ENCODE data around the gene TMEM131L. TPM values are rescaled to one million over a fixed set of nuclear protein-coding genes. Genes with fewer than 3 reads are reported as not detected.
A peak's percentile ranks its signal among the peaks of the same experiment; 100 is the strongest.

Gene TMEM131L
- polyA plus RNA-seq, 3 donors: 11.2 to 58.3 (median 26.0) TPM

DNA sequence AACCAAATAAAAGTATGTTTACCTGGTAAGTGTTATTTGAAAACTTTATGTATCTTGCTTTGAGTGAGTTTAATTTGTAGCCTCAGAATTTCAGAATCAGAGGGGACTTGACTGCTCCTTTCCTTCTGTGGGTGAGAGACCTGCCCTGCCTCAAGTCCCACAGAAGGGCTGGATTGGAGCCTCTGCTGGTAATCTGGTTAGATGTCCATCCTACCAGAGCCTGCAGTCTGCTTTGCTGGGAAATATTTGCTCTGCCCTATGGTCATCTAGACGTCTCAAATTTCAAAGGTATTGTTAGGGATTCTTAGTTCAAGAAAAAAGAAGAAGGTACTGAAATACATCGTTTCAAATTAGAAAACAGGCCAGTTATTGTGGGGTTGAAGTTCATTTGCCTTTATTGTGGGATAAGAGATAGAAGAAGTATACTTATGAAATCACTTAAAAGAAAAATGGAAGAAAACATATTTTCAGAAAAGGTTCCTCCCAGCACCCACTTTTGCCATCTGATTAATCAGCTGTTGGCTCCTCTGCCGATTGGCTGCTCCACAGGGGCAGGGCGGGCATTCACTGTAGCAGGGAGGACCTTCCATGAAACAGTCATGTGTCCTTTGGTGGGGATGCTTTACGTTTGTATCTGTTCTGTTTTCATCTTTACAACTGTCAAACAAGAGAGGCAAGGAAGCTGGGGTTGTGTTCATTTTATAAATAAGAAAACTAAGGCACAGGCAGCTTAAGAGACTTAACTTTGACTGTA is 144.6 kb downstream of the TMEM131L start:
- peaks cover 85 to 100% of the 10 kb centered on the region in 2 donors for H3K36me3 ChIP-seq (replicated peaks in 1 of 2; ENCODE audit: control insufficient read depth in 1 of 2, insufficient read depth in 2 of 2, low read length in 2 of 2)
- H3K27ac ChIP-seq (ENCODE audit: low read depth in 1 of 2, low read length in 2 of 2): no peak overlapping the region
- H3K79me2 ChIP-seq (ENCODE audit: insufficient read depth, low read length): no peaks in the 10 kb centered on the region
- no peaks in the 10 kb centered on the region for H3K4me1 ChIP-seq (ENCODE audit: control insufficient read depth in 1 of 2, insufficient read depth in 2 of 2, low read length in 2 of 2)
- no peaks in the 10 kb centered on the region for H3K27me3 ChIP-seq (ENCODE audit: control insufficient read depth in 2 of 2, insufficient read depth in 2 of 2, low read length in 2 of 2)
- Mint-ChIP-seq H3K36me3 (peaks cover 88 to 94% of the 10 kb centered on the region in 2 donors), H3K9me3 (peaks cover 6 to 13% (median 8%) of the 10 kb centered on the region in 7 donors), H3K4me3 (no peak overlapping the region), H3K27me3 (ENCODE audit: low read depth in 3 of 3) (peaks cover 0 to 4% (median 0%) of the 10 kb centered on the region in 3 donors), H3K27ac (peak overlapping the region in 1 of 7 donors; percentile 23), H3K4me1 (peaks cover 4% of the 10 kb centered on the region)
- peaks cover 0 to 4% of the 10 kb centered on the region in 2 donors for H3K9me3 ChIP-seq (replicated peaks in 1 of 2; ENCODE audit: control insufficient read depth in 1 of 2, insufficient read depth in 1 of 2, low read length in 2 of 2)
- no peak overlapping the region for H3K4me2 ChIP-seq (replicated peaks; ENCODE audit: extremely low read depth, low read length, poor library complexity, severe bottlenecking)
- DNase-seq: no peak
- no peak overlapping the region for H3K9ac ChIP-seq (ENCODE audit: insufficient read depth, low read length, poor library complexity, severe bottlenecking)
- H2AFZ ChIP-seq (ENCODE audit: insufficient read depth, low read depth, low read length, poor library complexity, severe bottlenecking): no peak overlapping the region
- no peak overlapping the region for H3K4me3 ChIP-seq (replicated peaks in 1 of 3; ENCODE audit: low read depth in 2 of 3, low read length in 3 of 3)
- TF ChIP-seq, protein P1, sequence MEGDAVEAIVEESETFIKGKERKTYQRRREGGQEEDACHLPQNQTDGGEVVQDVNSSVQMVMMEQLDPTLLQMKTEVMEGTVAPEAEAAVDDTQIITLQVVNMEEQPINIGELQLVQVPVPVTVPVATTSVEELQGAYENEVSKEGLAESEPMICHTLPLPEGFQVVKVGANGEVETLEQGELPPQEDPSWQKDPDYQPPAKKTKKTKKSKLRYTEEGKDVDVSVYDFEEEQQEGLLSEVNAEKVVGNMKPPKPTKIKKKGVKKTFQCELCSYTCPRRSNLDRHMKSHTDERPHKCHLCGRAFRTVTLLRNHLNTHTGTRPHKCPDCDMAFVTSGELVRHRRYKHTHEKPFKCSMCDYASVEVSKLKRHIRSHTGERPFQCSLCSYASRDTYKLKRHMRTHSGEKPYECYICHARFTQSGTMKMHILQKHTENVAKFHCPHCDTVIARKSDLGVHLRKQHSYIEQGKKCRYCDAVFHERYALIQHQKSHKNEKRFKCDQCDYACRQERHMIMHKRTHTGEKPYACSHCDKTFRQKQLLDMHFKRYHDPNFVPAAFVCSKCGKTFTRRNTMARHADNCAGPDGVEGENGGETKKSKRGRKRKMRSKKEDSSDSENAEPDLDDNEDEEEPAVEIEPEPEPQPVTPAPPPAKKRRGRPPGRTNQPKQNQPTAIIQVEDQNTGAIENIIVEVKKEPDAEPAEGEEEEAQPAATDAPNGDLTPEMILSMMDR (IDR thresholded peaks at IDR 0.05): no peak
- peaks cover 81% of the 10 kb centered on the region for H4K20me1 ChIP-seq (ENCODE audit: insufficient read depth, low read length)
- 90% methylated on average over 2 of the region's 5 CpGs for WGBS (ENCODE audit: insufficient coverage)
- intact Hi-C loops (cut with micrococcal nuclease): no loop called here

DNA sequence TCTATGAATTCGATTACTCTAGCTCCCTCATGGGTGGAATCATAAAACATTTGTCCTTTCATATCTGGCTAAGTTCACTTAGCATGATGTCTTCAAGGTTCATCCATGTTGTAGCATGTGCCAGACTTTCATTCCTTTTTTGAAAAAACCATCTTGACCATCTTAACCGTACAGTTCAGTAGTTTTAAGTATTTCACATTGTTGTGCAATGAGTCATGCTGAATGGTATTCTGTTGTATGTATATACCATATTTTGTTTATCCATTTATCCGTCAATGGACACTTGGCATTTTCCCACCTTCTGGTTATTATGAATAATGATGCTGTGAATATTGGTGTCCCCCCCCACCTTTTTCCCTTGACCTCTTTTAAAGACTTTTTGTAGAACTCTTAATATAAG is 145.5 kb downstream of the TMEM131L start:
- H3K4me3 ChIP-seq (replicated peaks in 1 of 3; ENCODE audit: low read depth in 2 of 3, low read length in 3 of 3): no peak overlapping the region
- intact Hi-C loops (cut with micrococcal nuclease): no loop called here
- peaks cover 0 to 4% (median 0%) of the 10 kb centered on the region in 3 donors for H3K27me3 Mint-ChIP-seq (ENCODE audit: low read depth in 3 of 3)
- no peak overlapping the region for H2AFZ ChIP-seq (ENCODE audit: insufficient read depth, low read depth, low read length, poor library complexity, severe bottlenecking)
- no peak overlapping the region for H3K4me2 ChIP-seq (replicated peaks; ENCODE audit: extremely low read depth, low read length, poor library complexity, severe bottlenecking)
- H3K9ac ChIP-seq (ENCODE audit: insufficient read depth, low read length, poor library complexity, severe bottlenecking): no peak overlapping the region
- no peaks in the 10 kb centered on the region for H3K4me1 ChIP-seq (ENCODE audit: control insufficient read depth in 1 of 2, insufficient read depth in 2 of 2, low read length in 2 of 2)
- no peak overlapping the region for H3K4me3 Mint-ChIP-seq
- peaks cover 81% of the 10 kb centered on the region for H4K20me1 ChIP-seq (ENCODE audit: insufficient read depth, low read length)
- H3K9me3 ChIP-seq (replicated peaks in 1 of 2; ENCODE audit: control insufficient read depth in 1 of 2, insufficient read depth in 1 of 2, low read length in 2 of 2): peaks cover 0 to 4% of the 10 kb centered on the region in 2 donors
- no peak overlapping the region for H3K27ac ChIP-seq (ENCODE audit: low read depth in 1 of 2, low read length in 2 of 2)
- H3K27me3 ChIP-seq (ENCODE audit: control insufficient read depth in 2 of 2, insufficient read depth in 2 of 2, low read length in 2 of 2): no peaks in the 10 kb centered on the region
- peaks cover 4% of the 10 kb centered on the region for H3K4me1 Mint-ChIP-seq
- TF ChIP-seq, protein P1 (IDR thresholded peaks at IDR 0.05): no peak
- H3K36me3 Mint-ChIP-seq: peaks cover 86 to 92% of the 10 kb centered on the region in 2 donors
- DNase-seq: no peak
- WGBS (ENCODE audit: insufficient coverage): 100% methylated on average over 1 of the region's 3 CpGs
- no peaks in the 10 kb centered on the region for H3K79me2 ChIP-seq (ENCODE audit: insufficient read depth, low read length)
- peaks cover 6 to 13% (median 8%) of the 10 kb centered on the region in 7 donors for H3K9me3 Mint-ChIP-seq
- peaks cover 84 to 99% of the 10 kb centered on the region in 2 donors for H3K36me3 ChIP-seq (replicated peaks in 1 of 2; ENCODE audit: control insufficient read depth in 1 of 2, insufficient read depth in 2 of 2, low read length in 2 of 2)
- H3K27ac Mint-ChIP-seq: no peak overlapping the region

All from CD14-positive monocyte (primary cell).